GM21447 (cell line): Measurements from ENCODE around the gene GMDS.

ENCODE experiments used
- ATAC-seq: cut with Tn5 transposase; IDR thresholded peaks from one replicate; pipeline ENCODE4 v1.9.1; 2021; ENCODE audit not compliant: unreplicated experiment

GMDS gene

DNA sequence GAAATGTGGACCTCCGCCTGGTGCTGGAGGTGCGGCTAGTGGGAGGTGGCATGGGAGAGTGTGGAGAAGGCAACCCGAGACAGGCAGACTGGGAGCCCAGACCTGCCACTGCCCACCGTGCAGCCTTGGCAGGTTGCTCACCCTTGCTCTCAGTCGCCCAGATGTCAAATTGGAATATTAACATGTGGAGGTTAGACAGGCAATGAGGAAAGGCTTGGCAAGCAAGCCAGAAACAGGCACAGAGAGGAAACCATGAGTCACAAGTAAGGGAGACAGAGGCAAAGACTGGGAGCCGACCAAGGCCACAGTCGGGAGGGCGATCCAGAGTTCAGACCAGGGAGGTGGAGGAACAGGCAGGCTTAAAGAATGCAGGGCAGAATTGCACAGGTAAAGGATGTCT, 457.5 kb downstream of the GMDS start:
- ATAC-seq: no peak

DNA sequence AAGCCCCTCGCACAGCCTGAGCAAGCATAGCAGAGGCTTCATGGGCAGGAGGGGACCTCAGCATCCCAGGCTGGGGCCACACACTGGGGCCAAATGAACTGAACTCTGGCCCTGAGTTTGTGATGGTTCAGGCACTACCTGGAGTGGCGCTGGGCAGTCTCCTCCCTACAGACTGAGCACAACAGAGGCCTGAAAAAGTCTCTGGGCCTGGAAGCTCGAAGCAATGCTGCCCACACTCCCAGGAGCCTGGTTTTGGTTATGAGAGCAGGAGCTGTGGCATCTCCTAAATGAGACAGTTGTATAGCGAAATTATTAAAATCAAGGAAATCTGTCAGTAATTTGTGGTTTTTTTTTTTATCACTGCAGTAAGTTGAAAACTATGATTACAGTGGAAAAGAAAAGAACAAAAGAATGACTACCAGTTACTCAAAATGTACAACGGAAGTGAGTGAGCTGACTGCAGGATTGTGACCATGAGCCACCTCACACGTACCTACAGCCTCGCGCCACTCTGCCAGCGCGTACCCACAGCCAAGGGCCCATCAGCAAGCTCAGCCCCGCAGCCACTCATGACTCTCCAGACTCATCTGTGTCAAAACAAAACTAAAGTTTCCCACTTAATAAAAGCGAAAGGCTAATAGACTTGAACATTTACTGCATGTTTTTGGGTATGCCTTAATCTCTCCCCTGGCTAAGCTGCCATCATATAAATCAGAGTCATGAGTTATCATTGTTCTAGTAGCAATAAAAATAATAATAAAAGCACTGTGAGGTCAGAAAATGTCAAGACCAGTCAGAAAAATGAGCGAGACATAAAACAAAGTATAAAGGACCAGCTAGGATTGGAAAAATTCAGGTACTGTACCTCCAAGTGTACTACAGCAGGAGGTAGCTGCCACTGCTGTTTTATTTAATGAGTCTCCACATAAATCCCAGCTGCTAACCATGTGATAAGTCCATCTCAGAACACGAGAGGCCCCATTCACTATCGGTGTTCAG, 458.7 kb downstream of the GMDS start:
- ATAC-seq: no peak

DNA sequence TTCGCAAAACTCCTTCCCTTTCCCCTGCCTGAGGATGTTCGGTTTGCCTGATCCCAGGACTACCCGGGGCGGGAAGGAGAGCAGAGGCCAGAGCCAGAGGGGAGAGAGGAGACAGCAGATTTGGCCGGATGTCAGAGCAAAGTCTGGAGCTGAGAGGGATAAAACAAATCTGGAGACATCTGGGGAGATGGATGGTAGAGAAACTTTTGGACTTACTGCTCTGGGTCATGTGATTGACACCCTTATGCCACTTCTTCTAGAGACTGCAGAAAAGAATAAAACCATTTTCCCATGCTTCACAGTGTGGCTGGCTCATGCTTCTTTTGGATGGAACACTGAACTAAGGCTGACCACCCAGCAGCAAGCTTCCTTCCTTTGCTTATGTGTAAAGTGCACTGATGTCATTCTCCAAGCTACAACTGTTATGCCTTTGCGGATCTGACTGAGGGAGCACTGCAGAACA, 461.0 kb downstream of the GMDS start:
- no peak for ATAC-seq

DNA sequence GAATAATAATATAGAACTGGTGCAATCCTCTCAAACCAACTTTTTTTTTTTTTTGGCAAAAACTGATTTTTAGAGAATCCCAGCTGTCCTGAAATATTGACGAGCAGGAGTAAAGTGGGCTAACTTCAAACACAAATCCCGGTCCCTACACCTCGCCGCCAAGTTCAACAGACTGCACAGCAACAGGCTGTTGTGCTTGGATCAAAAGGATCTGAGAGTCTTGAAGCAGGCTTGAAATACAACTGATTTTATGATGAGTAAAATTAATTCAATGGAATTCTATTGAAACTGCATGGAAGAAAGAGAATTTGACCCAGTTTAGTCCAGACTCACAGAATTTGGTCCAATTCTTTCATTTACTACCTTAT, 463.6 kb downstream of the GMDS start:
- ATAC-seq: no peak

DNA sequence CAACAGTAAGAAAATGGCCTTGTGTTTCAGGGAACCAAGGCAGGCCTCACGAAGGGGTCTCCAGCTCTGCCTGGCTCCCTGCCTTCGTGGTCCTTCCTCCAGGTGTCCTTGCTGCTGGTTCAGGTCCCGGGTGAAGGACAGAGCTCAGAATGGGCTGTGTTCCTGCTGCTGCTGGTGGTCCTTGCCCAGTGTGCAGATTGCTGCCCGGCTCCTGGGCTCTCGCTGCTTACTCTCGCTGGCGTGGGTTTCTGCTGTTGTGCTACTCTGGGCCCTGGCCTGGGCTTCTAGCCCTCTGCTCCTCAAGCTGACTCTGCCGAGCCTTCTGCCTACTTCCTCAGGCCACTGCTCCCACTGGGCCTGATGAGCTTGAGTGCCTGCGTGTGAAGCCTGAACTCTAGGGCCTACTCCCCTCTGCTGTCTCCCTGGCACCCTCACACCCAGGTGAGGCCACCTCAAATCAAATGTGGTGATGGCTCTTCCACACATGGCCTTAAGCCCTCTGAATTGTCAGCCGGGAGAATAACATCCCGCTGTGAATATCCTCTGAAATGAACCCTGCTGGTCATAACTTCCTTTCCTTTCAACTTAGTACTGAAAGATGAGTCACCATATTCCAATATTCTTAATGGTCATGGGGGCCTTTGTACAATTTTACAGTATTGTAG, 464.1 kb downstream of the GMDS start:
- ATAC-seq: no peak

DNA sequence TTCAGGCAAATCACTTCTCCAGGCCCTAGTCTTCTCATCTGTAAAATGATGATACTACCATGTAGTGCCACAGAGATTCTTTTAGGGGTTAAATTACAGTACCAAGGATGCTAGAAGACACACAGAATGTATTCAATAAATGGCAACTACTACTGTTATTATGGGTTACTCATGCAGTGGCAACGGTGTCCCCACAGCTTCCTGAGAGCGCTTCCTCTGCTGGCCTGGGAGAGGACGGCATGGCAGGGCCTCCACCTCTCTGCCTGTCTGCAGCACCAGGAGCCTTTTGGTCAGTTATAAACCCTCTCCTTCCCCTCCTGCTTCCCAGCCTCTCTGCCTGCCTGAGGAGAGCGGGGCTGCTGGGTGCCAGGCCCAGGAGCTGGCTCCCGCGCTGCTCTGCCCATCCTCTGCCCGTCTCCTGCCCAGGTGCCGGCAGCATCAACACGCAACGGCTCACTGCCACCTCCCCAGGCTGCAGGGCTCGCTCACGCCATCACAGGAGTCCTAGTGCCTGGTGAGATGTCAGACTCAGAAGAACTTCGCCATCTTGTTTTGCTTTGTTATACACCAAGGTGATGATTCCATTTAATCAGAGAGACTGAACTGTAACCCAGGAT, 465.0 kb downstream of the GMDS start:
- ATAC-seq: no peak

DNA sequence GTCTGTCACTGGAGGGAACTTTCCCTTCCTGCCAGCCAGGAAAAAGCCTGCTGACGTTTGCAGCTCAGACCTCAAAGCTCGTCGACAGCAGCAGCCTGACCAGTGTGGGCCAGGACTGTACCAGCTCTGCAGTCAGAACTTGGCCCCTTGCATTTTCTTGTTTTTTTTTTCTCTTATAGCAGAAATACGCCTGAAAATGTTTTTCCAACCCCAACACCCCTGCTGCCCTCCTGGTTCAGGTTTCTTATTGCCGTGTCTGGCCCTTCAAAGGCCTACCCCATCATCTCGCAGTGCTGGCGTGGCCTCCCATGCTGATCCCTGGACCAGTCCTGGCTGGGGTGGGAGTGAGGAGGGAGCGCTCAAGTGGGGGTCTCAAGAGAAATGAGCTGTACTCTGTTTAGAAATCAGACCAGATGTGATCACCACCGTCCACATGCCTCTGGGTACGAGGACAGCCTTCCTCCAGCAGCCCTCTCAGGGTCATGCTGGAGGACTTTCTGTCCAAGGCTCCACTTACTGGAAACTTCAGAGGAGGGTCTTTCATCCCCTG, 466.6 kb downstream of the GMDS start:
- no peak for ATAC-seq

DNA sequence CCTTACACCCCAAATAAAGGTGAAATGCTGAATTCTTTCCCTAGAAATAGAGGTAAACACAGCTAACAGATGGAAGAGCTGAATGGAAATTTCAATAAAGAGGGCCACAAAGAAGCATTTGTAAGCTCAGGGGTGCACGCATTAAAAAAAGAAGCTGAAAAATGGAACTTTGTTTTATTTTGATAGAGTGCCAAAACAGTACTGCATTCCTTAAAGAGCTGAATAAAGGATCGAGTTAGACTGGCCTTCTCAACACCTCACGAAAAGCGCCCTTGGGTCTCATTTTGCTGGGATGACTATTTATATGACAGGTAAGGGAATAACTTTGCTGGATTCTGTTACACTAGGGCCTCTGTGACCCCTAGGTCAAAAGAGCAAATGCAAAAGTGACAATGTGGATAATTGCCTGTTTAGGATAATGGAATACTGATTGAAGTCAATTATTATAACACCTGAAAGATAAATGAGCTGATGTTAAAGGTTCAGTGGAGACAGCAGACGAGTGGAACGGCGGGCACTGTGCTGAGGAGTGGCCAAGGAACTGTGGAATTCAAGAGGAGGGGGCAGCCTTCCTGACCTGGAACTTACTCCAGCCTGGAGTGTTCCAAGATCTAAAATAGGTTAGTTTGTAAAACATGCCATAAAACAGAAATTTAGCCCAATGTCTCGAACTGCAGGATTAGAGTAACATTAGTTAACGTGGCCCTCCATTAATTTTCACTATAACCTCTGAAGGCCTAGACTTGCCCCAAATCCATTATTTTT, 467.3 kb downstream of the GMDS start:
- ATAC-seq: no peak

DNA sequence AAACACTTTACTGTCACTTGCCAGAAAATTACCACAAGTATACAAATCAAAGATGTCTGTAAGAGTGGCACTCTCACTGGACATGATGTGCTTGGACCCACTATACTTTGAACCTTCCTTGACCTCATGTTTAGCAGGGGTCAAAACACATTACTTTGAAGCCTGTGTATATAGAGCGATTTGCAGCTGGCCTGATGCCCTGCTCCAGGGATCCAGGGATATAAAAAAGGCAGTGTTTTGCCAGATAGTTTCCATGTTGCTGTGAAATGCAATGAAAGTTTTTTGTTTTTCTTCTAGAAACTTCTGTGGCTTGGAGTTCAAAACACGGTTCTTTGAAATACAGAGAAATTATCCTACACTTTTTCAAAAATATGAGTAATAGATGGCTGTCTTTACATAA, 470.0 kb downstream of the GMDS start:
- ATAC-seq: no peak

DNA sequence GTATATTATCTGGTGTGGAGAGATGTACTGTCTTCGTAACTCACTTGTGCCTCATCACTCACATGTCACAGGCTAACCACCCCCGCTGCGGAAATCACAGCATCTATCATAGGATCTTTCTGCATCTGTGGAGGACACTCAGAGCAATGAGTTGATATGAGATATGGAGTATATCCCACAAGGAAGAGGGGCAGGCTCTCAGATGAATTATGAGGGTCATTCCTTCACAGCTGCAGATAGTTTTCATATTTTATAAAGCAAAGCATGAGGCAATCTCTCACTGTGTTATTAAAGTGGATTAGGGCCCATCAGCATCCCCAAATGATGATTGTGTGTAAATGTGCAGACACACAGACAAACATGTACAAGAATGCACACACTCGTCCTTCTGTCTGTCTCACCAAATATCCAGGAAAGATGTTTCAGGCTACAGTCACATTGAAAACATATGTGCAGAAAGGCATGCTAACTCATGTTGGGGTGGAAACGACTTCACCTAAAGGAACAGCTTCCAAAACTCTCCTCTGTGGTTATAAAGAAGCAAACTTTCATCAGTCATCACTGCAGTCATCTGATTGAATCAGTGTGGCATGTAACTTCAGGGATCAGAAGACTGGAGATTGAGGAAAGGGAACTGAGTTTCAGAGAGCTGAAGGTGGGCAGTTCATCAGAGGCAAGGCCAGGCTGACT, 471.0 kb downstream of the GMDS start:
- no peak for ATAC-seq

DNA sequence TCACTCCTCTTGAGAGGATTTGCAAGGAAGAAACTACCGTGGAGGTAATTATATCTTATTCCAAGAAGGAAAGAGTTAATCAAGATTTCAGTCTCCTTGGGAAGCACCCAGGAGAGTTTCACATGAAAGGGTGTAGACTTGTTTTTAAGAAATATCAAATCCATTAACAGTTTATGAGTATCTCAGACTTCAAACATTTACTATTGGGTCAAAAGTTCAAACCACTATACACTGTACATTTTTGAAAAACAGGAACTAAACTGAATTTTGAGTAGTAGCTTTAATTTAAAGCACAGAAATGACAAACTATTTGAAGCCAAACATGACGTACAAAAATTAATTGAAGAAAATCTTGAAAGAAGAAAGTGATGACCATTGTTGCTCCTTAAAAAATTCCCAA, 471.7 kb downstream of the GMDS start:
- ATAC-seq: no peak

DNA sequence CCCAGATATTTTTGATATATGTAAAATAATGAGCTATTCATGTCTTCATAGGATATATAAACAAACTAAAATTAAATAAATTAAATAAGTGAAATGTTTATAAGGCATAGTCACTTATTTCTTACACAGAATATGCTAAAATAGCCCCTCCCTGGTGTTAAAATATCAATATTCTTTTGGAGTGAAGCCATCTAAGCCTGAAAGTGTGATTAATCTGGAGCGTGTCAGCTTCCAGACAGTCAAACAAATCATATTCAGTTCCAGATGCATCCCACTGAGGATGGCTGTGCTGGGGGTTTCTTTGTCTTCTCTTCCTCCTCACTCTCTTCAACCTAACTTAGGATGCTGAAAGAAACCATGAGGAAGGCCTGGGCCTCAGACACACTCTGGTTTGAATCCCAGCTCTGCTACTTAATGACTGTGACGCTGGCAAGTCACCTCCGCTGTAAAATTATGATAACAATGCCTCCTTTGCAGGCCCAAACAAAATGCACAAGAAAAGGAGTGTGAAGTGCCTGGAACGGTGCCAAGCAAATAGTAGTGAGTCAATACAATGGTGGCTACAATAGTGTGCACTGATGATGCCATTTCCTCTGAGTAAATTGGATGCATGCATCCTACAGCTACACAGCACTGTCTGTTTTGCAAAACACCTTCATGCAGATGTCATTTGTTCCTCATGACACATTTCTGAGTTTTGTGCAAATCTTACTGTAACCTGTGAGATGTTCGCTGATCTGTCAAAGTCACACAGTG, 474.3 kb downstream of the GMDS start:
- no peak for ATAC-seq

DNA sequence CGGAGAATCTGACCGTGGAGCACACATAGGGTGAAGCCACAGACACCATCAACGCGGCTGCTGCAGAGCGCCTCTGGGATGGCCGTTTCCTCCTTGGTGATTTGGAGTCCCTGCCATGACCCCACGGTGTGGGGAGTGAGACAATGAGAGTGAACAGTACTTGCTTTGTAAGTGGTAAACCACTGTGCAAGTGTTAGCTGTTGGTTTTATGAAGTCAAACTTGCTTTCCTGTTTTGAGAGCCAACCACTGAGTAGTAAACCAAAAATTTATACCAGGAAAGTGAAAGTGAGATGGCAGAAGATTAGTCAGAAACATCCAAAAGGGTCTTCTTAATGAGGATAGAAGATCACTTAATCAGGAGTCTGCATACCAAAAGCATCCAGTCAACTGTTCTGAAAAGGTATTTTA, 475.0 kb downstream of the GMDS start:
- ATAC-seq: peak; percentile 54

DNA sequence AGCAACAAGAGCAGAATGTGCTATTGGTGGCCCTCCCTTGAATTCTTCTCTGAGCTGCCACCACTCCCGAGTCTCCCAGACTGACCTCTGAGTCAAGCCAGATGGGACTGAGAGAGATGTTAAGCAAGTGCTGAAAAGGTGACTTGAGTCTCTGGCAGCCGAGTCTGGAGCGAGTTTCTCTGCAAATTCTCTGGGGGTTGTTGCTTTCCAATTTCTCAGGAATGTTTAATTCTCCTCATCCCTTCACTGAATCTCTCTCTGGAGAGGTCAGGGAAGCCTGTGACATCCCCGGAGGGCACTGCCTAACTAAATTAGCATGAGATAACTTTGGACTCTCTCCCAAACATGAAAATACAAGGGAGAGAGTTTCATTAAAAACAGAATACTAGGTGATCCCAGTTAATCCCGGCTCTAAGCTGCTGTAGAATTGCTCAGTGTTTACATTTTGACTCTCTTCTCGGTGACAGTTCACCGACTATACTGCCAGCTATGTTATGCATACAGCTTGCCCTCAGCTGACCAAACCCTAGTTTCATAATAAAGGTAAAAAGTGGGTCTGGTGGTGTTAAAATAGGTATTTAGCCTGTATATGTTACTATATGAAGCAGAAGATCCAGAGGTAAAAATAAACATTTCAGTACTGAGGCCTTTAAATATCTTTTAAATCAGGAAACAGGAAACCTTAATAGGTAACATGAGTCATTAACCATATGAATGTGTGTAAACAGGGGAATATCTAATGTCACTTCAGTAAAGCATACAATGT, 477.7 kb downstream of the GMDS start:
- ATAC-seq: no peak

DNA sequence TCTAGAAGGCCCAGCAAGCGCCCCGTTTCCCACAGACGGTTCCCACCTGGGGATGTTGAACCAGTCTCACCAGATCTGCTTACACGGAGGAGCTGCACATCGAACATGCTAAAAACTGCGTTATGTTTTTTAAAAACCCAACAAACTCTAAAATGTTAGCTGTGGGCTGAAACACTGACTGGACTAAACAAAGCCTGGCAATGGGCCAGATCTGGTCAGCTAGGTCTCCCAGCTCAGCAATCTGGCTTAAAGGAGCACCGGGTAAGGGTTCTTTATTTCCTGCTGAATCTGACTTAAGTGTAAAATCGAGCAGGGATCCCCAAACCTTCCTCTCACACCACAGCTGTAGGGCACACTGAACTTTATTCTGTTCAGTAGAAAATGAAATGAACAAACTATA, 478.8 kb downstream of the GMDS start:
- ATAC-seq: no peak

DNA sequence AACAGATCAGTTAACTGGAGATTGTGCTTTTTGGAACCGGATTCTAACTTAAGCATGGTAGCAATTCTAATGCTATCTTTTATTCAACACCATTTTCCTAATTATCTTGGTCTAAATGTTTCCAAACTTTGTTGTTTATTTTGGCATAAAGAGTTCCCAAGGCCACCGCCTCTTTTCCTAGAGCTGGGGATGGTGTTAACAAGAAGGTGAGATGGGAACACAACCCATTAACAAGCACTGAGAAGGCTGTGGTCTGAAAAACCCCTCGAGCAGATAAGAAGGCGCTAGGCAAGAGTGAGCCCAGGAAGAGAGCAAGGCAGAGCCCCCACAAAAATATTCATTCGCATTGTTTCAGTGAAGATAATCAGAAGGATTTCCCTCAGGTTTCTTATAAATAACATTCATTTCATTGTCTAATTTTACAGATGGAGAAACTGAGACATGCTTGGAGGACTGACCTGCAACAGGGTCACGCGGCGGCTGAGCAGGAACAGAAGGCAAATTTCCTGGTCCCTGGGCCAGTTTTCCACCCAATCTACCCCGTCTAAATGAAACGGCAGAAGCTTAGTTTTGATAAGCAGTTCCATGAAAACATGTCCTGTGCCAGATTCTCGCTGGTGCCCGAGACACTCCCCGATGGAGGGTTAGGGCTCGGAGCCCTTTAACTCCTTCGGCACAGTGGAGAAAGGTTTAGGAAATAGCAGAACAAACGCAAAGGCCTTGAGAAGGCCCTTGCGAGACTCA, 480.1 kb downstream of the GMDS start:
- ATAC-seq: no peak

DNA sequence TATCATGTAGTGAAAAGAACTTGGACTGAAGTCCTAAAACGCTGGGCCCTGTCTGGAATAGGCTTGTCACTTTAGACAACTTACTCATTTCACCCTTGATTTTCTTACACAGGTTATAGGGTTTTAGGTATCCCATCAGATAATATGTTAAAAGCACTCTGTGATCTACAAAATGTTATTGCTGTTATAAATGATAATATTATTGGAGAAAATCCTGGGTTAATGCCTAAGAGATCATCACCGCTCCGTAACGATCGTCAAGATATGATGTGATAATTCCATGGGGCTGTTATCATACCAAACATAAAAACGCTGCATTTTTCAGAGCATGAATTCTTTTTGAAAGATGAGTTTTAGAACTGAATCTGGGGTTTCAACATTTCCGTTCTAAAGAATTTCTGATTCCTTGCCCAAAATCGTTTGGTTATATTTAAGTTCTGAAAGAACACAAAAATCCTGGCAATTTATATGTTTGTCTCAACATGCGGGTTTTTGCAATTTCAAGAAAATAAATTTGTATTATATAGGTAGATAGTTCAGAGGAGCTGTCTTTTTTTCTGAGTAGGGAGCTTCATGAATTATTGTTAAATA, 480.9 kb downstream of the GMDS start:
- no peak for ATAC-seq

DNA sequence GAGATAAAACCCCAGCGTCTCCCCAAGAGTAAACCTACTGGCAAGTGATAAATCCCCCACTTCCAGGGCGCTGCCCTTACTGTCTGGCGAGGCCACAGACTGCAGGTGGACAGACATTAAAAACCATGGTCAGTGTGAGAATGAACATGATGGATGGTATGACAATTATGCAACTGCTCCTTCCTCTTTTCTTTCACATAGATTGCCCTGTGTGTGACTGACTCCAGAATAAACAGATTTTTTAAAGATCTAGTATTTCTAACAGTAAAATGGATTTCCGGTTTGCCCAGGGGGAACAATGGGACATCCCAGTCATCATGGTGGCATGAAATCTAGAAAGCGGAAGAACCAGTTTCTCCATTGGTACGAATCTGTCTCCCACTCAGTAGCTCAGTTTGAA, 482.0 kb downstream of the GMDS start:
- no peak for ATAC-seq
